Stomach (tissue), 9 donors: ENCODE measurements around the gene IL17RE. TPM values are rescaled to one million over a fixed set of nuclear protein-coding genes. Genes with fewer than 3 reads are reported as not detected.
"Not testable (repeated sequence)": the region's sequence is repeated elsewhere in the genome, so short reads cannot be mapped to it uniquely, and the experiment has no call there.

Experiments
- DNase-seq, 2 donors: peaks; one replicate each; pipeline versions ENCODE4 v3.0.0 to v3.0.0-alpha.2; 2013 to 2019
- H3K27ac ChIP-seq, 5 donors: fragments of 200-600 bp in 4 of 5; sonication (generic) in 4 of 5; one replicate each; pipeline ENCODE4 v1.5.1; 2013 to 2019; ENCODE audit warnings: mild to moderate bottlenecking in 1 of 5, moderate library complexity in 1 of 5
- H3K27me3 ChIP-seq, 3 donors: fragments of 200-600 bp; sonication (generic); one replicate each; pipeline ENCODE4 v1.5.1; 2017 to 2019; ENCODE audit warnings: mixed run types in 1 of 3
- H3K36me3 ChIP-seq, 4 donors: fragments of 200-600 bp; sonication (generic); 1 replicate in 3 of 4; 2 replicates in 1 of 4; pipeline ENCODE4 v1.5.1; 2016 to 2019
- H3K4me1 ChIP-seq, 4 donors: fragments of 200-600 bp; sonication (generic); one replicate each; pipeline ENCODE4 v1.5.1; 2016 to 2019
- H3K4me3 ChIP-seq, 4 donors: fragments of 200-600 bp; sonication (generic) in 3 of 4; one replicate each; pipeline ENCODE4 v1.5.1; 2016 to 2019; ENCODE audit warnings: mild to moderate bottlenecking in 1 of 4
- H3K9me3 ChIP-seq, 4 donors: fragments of 200-600 bp; sonication (generic); one replicate each; pipeline ENCODE4 v1.5.1; 2016 to 2019
- EP300 ChIP-seq: sonication (generic); formaldehyde crosslinking; IDR thresholded peaks from one replicate; pipeline ENCODE4 v1.6.1; 2017; ENCODE audit warnings: antibody characterized with exemption
- POLR2A ChIP-seq, 4 donors: fragments of 450-650 bp; IDR thresholded peaks; one replicate each; pipeline ENCODE4 v1.6.1; 2016; ENCODE audit warnings: antibody characterized with exemption in 4 of 4, control low read depth in 2 of 4, mild to moderate bottlenecking in 1 of 4, moderate library complexity in 1 of 4
- POLR2AphosphoS5 ChIP-seq, 3 donors: sonication (generic); formaldehyde crosslinking; IDR thresholded peaks; one replicate each; pipeline ENCODE4 v1.6.1; 2016; ENCODE audit warnings: antibody characterized with exemption in 3 of 3
- WGBS, 5 donors: extraction: QIAGEN DNeasy Blood & Tissue Kit in 3 of 5; methylation state at CpG; one replicate each; pipeline versions ENCODE4 v1.1.5 to v1.1.7; 2013 to 2018; 5-methylcytosine and 5-hydroxymethylcytosine counted together
- intact Hi-C: fragments of 100-400 bp; cut with DNase I; formaldehyde crosslinking; loops from one replicate; pipeline ENCODE4 v1.15.1; 2023; ENCODE audit warnings: low total_unique reads
- polyA plus RNA-seq, 3 donors: library from polyadenylated mRNA; stranded (reverse); fragments of 200-250 nt; gene quantifications; one replicate each; pipeline ENCODE4 v1.2.3, GENCODE V29; 2013
- total RNA-seq, 5 donors: library from RNA; depleted of rRNA; stranded (reverse); fragments of >200 nt; gene quantifications; one replicate each; pipeline versions ENCODE4 v1.1.0 to v1.2.3, GENCODE V29; 2014 to 2016
- TF ChIP-seq, protein P1 (sequence below), 7 experiments: fragments of 450-650 bp in 4 of 7; fragments of 200-600 bp in 3 of 7; sonication (generic) in 3 of 7; IDR thresholded peaks; one replicate each; pipeline ENCODE4 v1.5.1; 2016 to 2019; ENCODE audit warnings: antibody characterized with exemption in 7 of 7, control low read depth in 2 of 7, mild to moderate bottlenecking in 1 of 7
- donor health status: healthy with polysubstance abuse.
- donor health status: Bipolar disorder and iron deficiency.
- donor health status: healthy.

The IL17RE gene
- total and polyA plus RNA-seq, 8 donors: 10.3 to 301 (median 40.7) TPM

- no peak for DNase-seq
Observed at GRCh38 chr3:9869955-9870354, 32.7 kb upstream of the IL17RE start.

DNA sequence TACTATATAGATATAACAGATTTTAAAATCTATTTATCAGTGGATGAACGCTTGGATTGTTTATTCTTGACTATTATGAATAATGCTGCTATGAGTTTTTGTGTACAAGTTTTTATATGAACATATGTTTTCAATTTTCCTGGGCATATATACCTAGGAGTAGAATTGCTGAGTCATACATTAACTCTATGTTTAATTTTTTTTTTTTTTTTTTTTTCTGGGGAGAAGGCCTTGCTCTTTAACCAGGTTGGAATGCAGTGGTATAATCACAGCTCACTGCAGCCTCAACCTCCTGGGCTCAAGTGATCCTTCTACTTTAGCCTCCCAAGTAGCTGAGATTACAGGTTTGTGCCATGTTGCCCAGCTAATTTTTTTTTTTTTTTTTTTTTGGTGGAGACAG is 31.7 kb upstream of the IL17RE start:
- no peaks in the 10 kb centered on the region for H3K27me3 ChIP-seq
- no peaks in the 10 kb centered on the region for H3K9me3 ChIP-seq
- no peak overlapping the region for H3K27ac ChIP-seq
- no peak for DNase-seq
- no peak for TF ChIP-seq POLR2A (IDR thresholded peaks at IDR 0.05)
- no peak for TF ChIP-seq POLR2AphosphoS5 (IDR thresholded peaks at IDR 0.05)
- no peak for TF ChIP-seq EP300
- TF ChIP-seq, protein P1, sequence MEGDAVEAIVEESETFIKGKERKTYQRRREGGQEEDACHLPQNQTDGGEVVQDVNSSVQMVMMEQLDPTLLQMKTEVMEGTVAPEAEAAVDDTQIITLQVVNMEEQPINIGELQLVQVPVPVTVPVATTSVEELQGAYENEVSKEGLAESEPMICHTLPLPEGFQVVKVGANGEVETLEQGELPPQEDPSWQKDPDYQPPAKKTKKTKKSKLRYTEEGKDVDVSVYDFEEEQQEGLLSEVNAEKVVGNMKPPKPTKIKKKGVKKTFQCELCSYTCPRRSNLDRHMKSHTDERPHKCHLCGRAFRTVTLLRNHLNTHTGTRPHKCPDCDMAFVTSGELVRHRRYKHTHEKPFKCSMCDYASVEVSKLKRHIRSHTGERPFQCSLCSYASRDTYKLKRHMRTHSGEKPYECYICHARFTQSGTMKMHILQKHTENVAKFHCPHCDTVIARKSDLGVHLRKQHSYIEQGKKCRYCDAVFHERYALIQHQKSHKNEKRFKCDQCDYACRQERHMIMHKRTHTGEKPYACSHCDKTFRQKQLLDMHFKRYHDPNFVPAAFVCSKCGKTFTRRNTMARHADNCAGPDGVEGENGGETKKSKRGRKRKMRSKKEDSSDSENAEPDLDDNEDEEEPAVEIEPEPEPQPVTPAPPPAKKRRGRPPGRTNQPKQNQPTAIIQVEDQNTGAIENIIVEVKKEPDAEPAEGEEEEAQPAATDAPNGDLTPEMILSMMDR (IDR thresholded peaks at IDR 0.05): no peak
- 46 to 91% (median 78%) methylated on average over 1 of the region's 1 CpG for WGBS, 5 donors
- peaks cover 0 to 8% (median 0%) of the 10 kb centered on the region in 4 donors for H3K4me1 ChIP-seq
- intact Hi-C loops: no loop called here
- H3K36me3 ChIP-seq: no peaks in the 10 kb centered on the region
- no peak overlapping the region for H3K4me3 ChIP-seq

More at GRCh38 chr3:9869955-9870354, 32.7 kb upstream of the IL17RE start:
- Histone ChIP-seq H3K27ac (no peak overlapping the region), H3K9me3 (no peaks in the 10 kb centered on the region), H3K4me1 (peaks cover 0 to 18% (median 1%) of the 10 kb centered on the region in 4 donors), H3K36me3 (no peaks in the 10 kb centered on the region), H3K27me3 (no peaks in the 10 kb centered on the region), H3K4me3 (no peak overlapping the region)
- TF ChIP-seq POLR2A (IDR thresholded peaks at IDR 0.05): no peak
- no peak for TF ChIP-seq POLR2AphosphoS5 (IDR thresholded peaks at IDR 0.05)
- TF ChIP-seq, protein P1 (IDR thresholded peaks at IDR 0.05): no peak
- no peak for TF ChIP-seq EP300
- 71 to 78% (median 74%) methylated on average over 5 of the region's 5 CpGs for WGBS, 5 donors
- intact Hi-C loops: no loop called here

DNA sequence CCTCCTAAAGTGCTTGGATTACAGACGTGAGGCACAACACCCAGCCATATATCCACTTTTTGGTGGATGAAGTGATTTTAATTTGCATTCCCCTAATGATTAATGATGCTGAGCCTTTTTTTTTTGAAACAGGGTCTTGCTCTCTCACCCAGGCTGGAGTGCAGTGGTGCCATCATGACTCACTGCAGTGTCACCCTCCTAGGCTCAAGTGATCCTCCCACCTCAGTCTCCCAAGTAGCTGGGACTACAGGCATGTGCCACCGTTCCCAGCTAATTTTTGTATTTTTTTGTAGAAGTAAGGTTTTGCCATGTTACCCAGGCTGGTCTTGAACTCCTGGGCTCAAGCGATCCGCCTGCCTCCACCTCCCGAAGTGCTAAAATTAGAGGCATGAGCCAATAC is 30.6 kb upstream of the IL17RE start:
- 95 to 97% (median 96%) methylated on average over 5 of the region's 5 CpGs for WGBS, 5 donors
- H3K27me3 ChIP-seq, H3K9me3 ChIP-seq, H3K36me3 ChIP-seq, intact Hi-C loops, H3K27ac ChIP-seq, H3K4me1 ChIP-seq, DNase-seq, H3K4me3 ChIP-seq: not testable (repeated sequence)

GRCh38 chr3:9875448-9875847 is 27.2 kb upstream of the IL17RE start:
- Histone ChIP-seq H3K4me3 (no peak overlapping the region), H3K27me3 (no peaks in the 10 kb centered on the region), H3K36me3 (no peaks in the 10 kb centered on the region), H3K9me3 (no peaks in the 10 kb centered on the region), H3K27ac (no peak overlapping the region), H3K4me1 (no peaks in the 10 kb centered on the region)
- intact Hi-C loops: no loop called here
- DNase-seq: no peak
- no peak for TF ChIP-seq POLR2AphosphoS5 (IDR thresholded peaks at IDR 0.05)
- TF ChIP-seq, protein P1 (IDR thresholded peaks at IDR 0.05): no peak
- no peak for TF ChIP-seq POLR2A (IDR thresholded peaks at IDR 0.05)
- TF ChIP-seq EP300: no peak

- DNase-seq, H3K36me3 ChIP-seq, H3K9me3 ChIP-seq, intact Hi-C loops, H3K4me1 ChIP-seq, H3K4me3 ChIP-seq, H3K27me3 ChIP-seq, H3K27ac ChIP-seq: not testable (repeated sequence)
- 82 to 94% (median 91%) methylated on average over 4 of the region's 4 CpGs for WGBS, 5 donors
Observed at GRCh38 chr3:9876255-9876654, 26.4 kb upstream of the IL17RE start.
